WTC11 (cell line): ENCODE data around the gene KRTAP9-8. TPM values are rescaled to one million over a fixed set of nuclear protein-coding genes. Genes with fewer than 3 reads are reported as not detected.

Experiments used
- ATAC-seq: fragments of 200-7000 bp; cut with Tn5 transposase; 2 replicates; pipeline ENCODE4 v1.10.0; 2021; ENCODE audit warnings: mild to moderate bottlenecking, moderate library complexity
- CTCF ChIA-PET: fragments of 300-600 bp; sonication (Branson Sonifier 250); formaldehyde crosslinking; loops from one replicate; lab custom pipeline; 2021; ENCODE audit warnings: antibody characterized with exemption; lab: Charles Lee
- POLR2A ChIA-PET: fragments of 350-600 bp; sonication (Branson Sonifier 250); formaldehyde crosslinking; loops from one replicate; lab custom pipeline; 2021; ENCODE audit warnings: antibody characterized with exemption; lab: Charles Lee
- DNase-seq: peaks from one replicate; pipeline ENCODE4 v3.0.0; 2021; ENCODE audit warnings: low spot score
- H3K27ac Mint-ChIP-seq: 2 replicates; pipeline ENCODE4 v1.8.0; 2021; ENCODE audit warnings: mixed read lengths
- H3K27me3 Mint-ChIP-seq: 2 replicates; pipeline ENCODE4 v1.8.0; 2021; ENCODE audit warnings: low read depth, mild to moderate bottlenecking, moderate library complexity, mixed read lengths
- H3K36me3 Mint-ChIP-seq: 2 replicates; pipeline ENCODE4 v1.8.0; 2021; ENCODE audit warnings: mixed read lengths
- H3K4me1 Mint-ChIP-seq: 2 replicates; pipeline ENCODE4 v1.8.0; 2022; ENCODE audit warnings: mixed read lengths
- H3K4me3 Mint-ChIP-seq: 2 replicates; pipeline ENCODE4 v1.8.0; 2021; ENCODE audit warnings: mild to moderate bottlenecking, moderate library complexity, mixed read lengths
- H3K9me3 Mint-ChIP-seq: 2 replicates; pipeline ENCODE4 v1.8.0; 2021; ENCODE audit warnings: mixed read lengths
- ARID4B ChIP-seq: sonication (generic); formaldehyde crosslinking; IDR thresholded peaks from 2 replicates; pipeline ENCODE4 v1.8.0; 2023; ENCODE audit warnings: missing genetic modification reagents, mild to moderate bottlenecking, borderline replicate concordance
- CBFB ChIP-seq: sonication (generic); formaldehyde crosslinking; IDR thresholded peaks from 2 replicates; pipeline ENCODE4 v1.8.1; 2022; ENCODE audit warnings: mild to moderate bottlenecking, low read depth, missing genetic modification reagents
- CTCF ChIP-seq: fragments of 200-600 bp; IDR thresholded peaks from 2 replicates; pipeline ENCODE4 v1.8.0; 2022; ENCODE audit warnings: antibody characterized with exemption
- E2F1 ChIP-seq: sonication (generic); formaldehyde crosslinking; IDR thresholded peaks from 2 replicates; pipeline ENCODE4 v1.8.0; 2022; ENCODE audit warnings: mild to moderate bottlenecking, missing genetic modification reagents
- ETV6 ChIP-seq: sonication (generic); formaldehyde crosslinking; IDR thresholded peaks from 2 replicates; pipeline ENCODE4 v1.8.1; 2022; ENCODE audit warnings: mild to moderate bottlenecking, missing genetic modification reagents
- FOXK1 ChIP-seq: sonication (generic); formaldehyde crosslinking; IDR thresholded peaks from 2 replicates; pipeline ENCODE4 v1.8.0; 2022; ENCODE audit warnings: mild to moderate bottlenecking, moderate library complexity, missing genetic modification reagents
- GRHL2 ChIP-seq: fragments of 250-450 bp; sonication (Bioruptor Pico); IDR thresholded peaks from 2 replicates; pipeline ENCODE4 v1.8.0; 2022; ENCODE audit warnings: mild to moderate bottlenecking, moderate library complexity; ENCODE audit not compliant: insufficient replicate concordance, severe bottlenecking
- GTF2I ChIP-seq: fragments of 250-450 bp; sonication (Bioruptor Pico); conservative IDR thresholded peaks from 2 replicates; pipeline ENCODE4 v1.4.0; 2021; ENCODE audit warnings: mild to moderate bottlenecking
- IRF2 ChIP-seq: sonication (generic); formaldehyde crosslinking; IDR thresholded peaks from 2 replicates; pipeline ENCODE4 v1.8.0; 2022; ENCODE audit warnings: low read depth, missing genetic modification reagents, borderline replicate concordance
- KAT7 ChIP-seq: sonication (generic); formaldehyde crosslinking; IDR thresholded peaks from 2 replicates; pipeline ENCODE4 v1.8.1; 2023; ENCODE audit warnings: missing genetic modification reagents, mild to moderate bottlenecking, borderline replicate concordance
- MYBL2 ChIP-seq: sonication (generic); formaldehyde crosslinking; IDR thresholded peaks from 2 replicates; pipeline ENCODE4 v1.8.1; 2023; ENCODE audit warnings: mild to moderate bottlenecking, moderate library complexity, missing genetic modification reagents
- NR2C2 ChIP-seq: sonication (generic); formaldehyde crosslinking; IDR thresholded peaks from 2 replicates; pipeline ENCODE4 v1.8.0; 2022; ENCODE audit warnings: mild to moderate bottlenecking, missing genetic modification reagents
- NR3C1 ChIP-seq: sonication (generic); formaldehyde crosslinking; conservative IDR thresholded peaks from 2 replicates; pipeline ENCODE4 v1.8.1; 2023; ENCODE audit warnings: low read depth, mild to moderate bottlenecking, missing genetic modification reagents
- SMAD4 ChIP-seq: sonication (generic); formaldehyde crosslinking; IDR thresholded peaks from 2 replicates; pipeline ENCODE4 v1.8.0; 2022; ENCODE audit warnings: mild to moderate bottlenecking, missing genetic modification reagents
- STAT6 ChIP-seq: sonication (generic); formaldehyde crosslinking; conservative IDR thresholded peaks from 2 replicates; pipeline ENCODE4 v1.8.1; 2023; ENCODE audit warnings: mild to moderate bottlenecking, low read depth, missing genetic modification reagents, moderate library complexity
- TCF7 ChIP-seq: sonication (generic); formaldehyde crosslinking; IDR thresholded peaks from 2 replicates; pipeline ENCODE4 v1.8.0; 2022; ENCODE audit warnings: mild to moderate bottlenecking, low read depth, missing genetic modification reagents, moderate library complexity
- TEAD4 ChIP-seq: sonication (generic); formaldehyde crosslinking; IDR thresholded peaks from 2 replicates; pipeline ENCODE4 v1.8.0; 2022; ENCODE audit warnings: mild to moderate bottlenecking, missing genetic modification reagents
- ZBTB43 ChIP-seq: sonication (generic); formaldehyde crosslinking; IDR thresholded peaks from 2 replicates; pipeline ENCODE4 v1.8.1; 2023; ENCODE audit warnings: mild to moderate bottlenecking, missing genetic modification reagents
- ZNF219 ChIP-seq: sonication (generic); formaldehyde crosslinking; IDR thresholded peaks from 2 replicates; pipeline ENCODE4 v1.8.0; 2023; ENCODE audit warnings: missing genetic modification reagents, mild to moderate bottlenecking, borderline replicate concordance
- ZNF281 ChIP-seq: sonication (generic); formaldehyde crosslinking; IDR thresholded peaks from 2 replicates; pipeline ENCODE4 v1.8.0; 2023; ENCODE audit warnings: mild to moderate bottlenecking, missing genetic modification reagents
- ZNF423 ChIP-seq: fragments of 250-450 bp; sonication (Bioruptor Pico); IDR thresholded peaks from 2 replicates; pipeline ENCODE4 v2.1.2; 2022; ENCODE audit warnings: mild to moderate bottlenecking, moderate library complexity
- total RNA-seq: library from RNA; stranded (reverse); gene quantifications from 3 replicates; pipeline ENCODE4 v1.2.3, GENCODE V29; 2021

KRTAP9-8 gene
- total RNA-seq, 1 experiment from 2014 or later, result not detected

- no peak overlapping the region for H3K27ac Mint-ChIP-seq
- POLR2A ChIA-PET, result no interaction called here
- TF ChIP-seq IRF2 (CRISPR knock-in tag) (no peak), NR2C2 (CRISPR knock-in tag) (no peak), ZNF219 (CRISPR knock-in tag) (no peak), ZNF423 (CRISPR knock-in tag) (no peak), SMAD4 (CRISPR knock-in tag) (no peak), MYBL2 (no peak), TEAD4 (CRISPR knock-in tag) (no peak), KAT7 (CRISPR knock-in tag) (no peak), E2F1 (CRISPR knock-in tag) (no peak), ETV6 (CRISPR knock-in tag) (no peak), CBFB (no peak), GTF2I (no peak), ZNF281 (CRISPR knock-in tag) (no peak), GRHL2 (CRISPR knock-in tag) (no peak), ZBTB43 (CRISPR knock-in tag) (no peak), NR3C1 (CRISPR knock-in tag) (no peak), FOXK1 (CRISPR knock-in tag) (no peak)
- TF ChIP-seq, all 79 proteins: peak for 0
- Mint-ChIP-seq H3K4me3 (no peak overlapping the region), H3K36me3 (no peaks in the 10 kb centered on the region), H3K4me1 (no peaks in the 10 kb centered on the region), H3K27me3 (peaks cover 4% of the 10 kb centered on the region; the same call in 1 of the 2 replicates), H3K9me3 (no peaks in the 10 kb centered on the region)
- no peak for ATAC-seq
- CTCF ChIA-PET, result no interaction called here
- DNase-seq, result no peak
Measured at GRCh38 chr17:41263212-41263611, 25.4 kb downstream of the KRTAP9-8 start.

- POLR2A ChIA-PET, result interaction anchor here (0.6 kb wide), 1 partner anchor 135 kb away, joined by 3 read pairs; no protein-coding TSS in a partner anchor
- CTCF ChIA-PET, result no interaction called here
- H3K4me3 Mint-ChIP-seq, result no peak overlapping the region
- ATAC-seq, result no peak
- no peak for DNase-seq
- H3K27ac Mint-ChIP-seq, result no peak overlapping the region
- H3K36me3 Mint-ChIP-seq, result no peaks in the 10 kb centered on the region
- no peaks in the 10 kb centered on the region for H3K9me3 Mint-ChIP-seq
- no peaks in the 10 kb centered on the region for H3K4me1 Mint-ChIP-seq
- H3K27me3 Mint-ChIP-seq, result peaks cover 4% of the 10 kb centered on the region; the same call in 1 of the 2 replicates
- no peak for TF ChIP-seq KAT7 (CRISPR knock-in tag)
- no peak for TF ChIP-seq ARID4B
- no peak for TF ChIP-seq CTCF
- no peak for TF ChIP-seq TCF7
- TF ChIP-seq STAT6, result no peak
Measured at GRCh38 chr17:41264599-41264998, 26.8 kb downstream of the KRTAP9-8 start.
